Stimulated activated CD8-positive, alpha-beta memory T cell treated with anti-CD3 and anti-CD28 coated beads, Interleukin-12 subunit alpha, Interleukin-12 subunit beta, amount 100 ng/mL, for 4 hours (primary cell): ENCODE data around the gene TEAD2.

Experiments
- DNase-seq: peaks from one replicate; pipeline ENCODE4 v3.0.0-alpha.2; 2020; ENCODE audit warnings: low read depth

Gene TEAD2

DNA sequence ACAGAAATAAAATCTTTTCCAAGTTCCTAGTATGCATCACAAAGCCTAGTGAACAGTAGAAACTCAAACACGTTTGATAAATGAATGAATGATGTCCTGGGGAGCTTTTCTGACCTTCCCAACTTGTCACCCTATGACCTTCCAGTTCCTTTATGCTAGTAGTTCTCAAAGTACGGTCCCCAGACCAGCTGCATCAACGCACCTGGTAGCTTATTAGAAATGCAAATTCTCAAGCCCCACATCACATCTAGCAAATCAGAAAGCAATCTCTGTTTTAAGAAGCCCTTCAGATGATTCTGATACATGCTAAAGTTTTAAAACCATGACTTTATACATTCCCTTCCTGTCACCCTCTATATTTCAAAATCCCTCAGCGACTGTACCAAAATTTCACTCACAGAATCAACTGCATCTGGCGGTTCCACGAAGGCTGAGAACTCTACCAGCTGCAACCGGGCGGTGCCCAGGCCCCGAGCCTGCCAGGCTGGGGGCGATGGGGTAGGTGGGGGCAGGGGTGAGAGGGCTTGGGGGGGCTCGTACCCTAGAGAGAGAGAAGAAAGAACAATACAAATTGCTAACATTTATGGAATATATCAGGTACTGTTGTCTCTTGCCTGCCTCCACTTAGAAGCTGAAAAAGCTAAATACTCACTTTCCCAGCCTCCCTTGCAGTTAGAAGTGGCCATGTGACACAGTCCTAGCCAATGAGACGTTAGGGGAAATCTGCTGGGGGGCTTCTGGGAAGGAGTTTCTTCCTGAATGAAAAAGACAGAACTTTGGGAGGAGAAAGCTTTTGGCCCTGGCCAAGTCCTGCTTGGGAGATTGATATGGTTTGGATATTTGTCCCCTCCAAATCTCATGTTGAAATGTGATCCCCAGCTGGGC lies 13.7 kb downstream of the TEAD2 start:
- no peak for DNase-seq

DNA sequence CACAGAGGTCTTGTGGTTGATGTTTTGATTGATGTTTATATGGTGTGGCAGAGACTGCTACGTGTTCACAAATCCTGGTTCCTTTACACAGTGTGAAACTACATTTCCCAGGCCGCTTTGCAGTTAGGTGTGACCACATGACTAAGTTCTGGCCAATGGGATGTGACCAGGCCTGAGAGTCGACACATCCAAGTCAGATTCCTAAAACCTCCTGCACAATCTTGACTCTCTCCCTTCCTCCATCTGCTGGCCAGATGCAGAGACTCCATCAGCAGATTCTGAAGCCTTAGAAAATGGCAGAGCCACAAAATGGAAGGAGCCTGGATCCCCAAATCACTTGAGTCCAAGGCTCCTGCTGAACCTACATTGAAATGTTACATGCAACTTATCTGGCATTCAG lies 14.4 kb downstream of the TEAD2 start:
- no peak for DNase-seq

- no peak for DNase-seq
Measured at GRCh38 chr19:49347191-49347590, 15.0 kb downstream of the TEAD2 start.

GRCh38 chr19:49344505-49345423 lies 17.5 kb downstream of the TEAD2 start:
- no peak for DNase-seq

GRCh38 chr19:49343123-49343522 lies 19.1 kb downstream of the TEAD2 start:
- no peak for DNase-seq

DNA sequence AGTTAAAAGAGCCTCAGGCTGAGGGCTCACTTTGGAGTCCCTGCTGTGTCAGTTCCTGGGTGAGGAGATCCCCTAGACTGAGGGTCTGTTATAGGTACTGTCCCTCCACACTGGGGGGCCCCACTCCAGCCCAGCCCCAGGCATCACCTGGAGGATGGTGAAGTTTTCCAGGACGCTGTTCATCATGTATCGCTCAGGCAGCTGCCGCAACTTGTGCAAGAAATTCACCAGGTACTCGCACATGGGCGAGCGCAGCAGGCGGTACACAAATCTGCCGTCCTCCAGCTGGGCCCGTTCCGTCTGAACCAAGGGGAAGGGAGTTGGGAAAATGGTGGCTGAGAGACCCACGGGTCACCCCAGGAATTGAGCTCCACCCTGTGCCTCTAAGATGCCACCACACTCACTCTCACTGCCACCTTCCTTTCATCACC lies 19.9 kb downstream of the TEAD2 start:
- no peak for DNase-seq

- no peak for DNase-seq
Measured at GRCh38 chr19:49340865-49341718, 21.1 kb downstream of the TEAD2 start.

DNA sequence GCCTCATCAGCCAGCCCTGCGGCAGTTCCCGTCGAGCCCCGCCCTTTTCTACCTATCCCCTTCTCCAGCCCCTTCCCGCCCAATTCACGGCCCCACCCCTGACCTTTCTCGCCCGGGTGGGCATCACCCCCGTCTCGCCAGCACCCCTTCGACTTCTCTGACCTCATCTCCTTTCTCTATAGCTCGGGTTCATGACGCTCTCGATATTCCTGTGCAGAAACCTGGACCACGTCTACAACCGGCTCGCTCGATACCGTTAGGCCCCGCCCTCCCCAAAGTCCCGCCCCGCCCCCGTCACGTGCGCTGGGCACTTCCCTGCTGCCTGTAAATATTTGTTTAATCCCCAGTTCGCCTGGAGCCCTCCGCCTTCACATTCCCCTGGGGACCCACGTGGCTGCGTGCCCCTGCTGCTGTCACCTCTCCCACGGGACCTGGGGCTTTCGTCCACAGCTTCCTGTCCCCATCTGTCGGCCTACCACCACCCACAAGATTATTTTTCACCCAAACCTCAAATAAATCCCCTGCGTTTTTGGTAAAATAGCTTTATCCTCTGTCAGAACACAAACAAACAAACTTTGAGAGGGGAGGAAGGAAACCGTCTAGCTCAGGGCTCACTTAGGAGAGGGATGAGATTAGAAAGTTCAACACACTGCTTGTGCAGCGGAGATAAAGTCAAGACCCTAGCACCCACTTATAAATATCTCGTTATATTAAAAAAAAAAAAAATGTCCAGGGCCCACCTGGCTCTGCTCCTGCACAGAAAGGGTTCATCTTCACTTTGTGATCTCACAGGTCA lies 21.9 kb downstream of the TEAD2 start:
- DNase-seq, result no peak

GRCh38 chr19:49339301-49340068 lies 22.7 kb downstream of the TEAD2 start:
- no peak for DNase-seq

GRCh38 chr19:49338691-49339300 lies 23.4 kb downstream of the TEAD2 start:
- no peak for DNase-seq

DNA sequence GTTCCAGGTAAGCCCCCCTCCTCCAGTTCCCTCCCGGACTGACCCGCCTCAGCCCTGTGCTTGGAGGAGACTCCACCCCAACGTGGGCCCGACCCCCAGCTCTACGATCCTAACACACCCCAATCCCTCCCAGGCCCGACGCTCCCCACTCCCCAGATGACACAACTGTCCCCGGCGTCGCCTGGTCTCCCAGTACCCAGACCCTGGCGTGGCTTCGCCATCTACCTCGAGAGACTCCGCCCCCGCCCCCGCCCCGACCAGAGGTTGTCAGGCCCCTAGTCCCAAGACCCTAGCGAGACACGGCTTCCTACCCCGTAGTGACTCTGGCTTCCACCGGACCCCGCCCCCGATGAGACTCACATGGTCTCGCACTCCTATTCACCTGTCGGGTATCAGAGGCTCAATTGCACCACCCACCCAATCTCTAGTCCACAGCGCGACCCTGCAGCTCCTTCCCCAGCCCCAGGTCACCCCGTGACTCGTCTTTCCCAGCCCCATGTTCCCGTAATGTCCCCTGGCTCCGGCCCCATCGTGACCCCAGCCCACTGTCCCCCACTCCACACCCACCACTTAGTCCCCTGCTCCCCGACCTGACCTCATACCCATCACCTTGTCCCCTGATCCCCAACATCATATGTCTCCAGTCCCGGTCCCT lies 24.1 kb downstream of the TEAD2 start:
- DNase-seq, result no peak

GRCh38 chr19:49337267-49338022 lies 24.8 kb downstream of the TEAD2 start:
- no peak for DNase-seq

DNA sequence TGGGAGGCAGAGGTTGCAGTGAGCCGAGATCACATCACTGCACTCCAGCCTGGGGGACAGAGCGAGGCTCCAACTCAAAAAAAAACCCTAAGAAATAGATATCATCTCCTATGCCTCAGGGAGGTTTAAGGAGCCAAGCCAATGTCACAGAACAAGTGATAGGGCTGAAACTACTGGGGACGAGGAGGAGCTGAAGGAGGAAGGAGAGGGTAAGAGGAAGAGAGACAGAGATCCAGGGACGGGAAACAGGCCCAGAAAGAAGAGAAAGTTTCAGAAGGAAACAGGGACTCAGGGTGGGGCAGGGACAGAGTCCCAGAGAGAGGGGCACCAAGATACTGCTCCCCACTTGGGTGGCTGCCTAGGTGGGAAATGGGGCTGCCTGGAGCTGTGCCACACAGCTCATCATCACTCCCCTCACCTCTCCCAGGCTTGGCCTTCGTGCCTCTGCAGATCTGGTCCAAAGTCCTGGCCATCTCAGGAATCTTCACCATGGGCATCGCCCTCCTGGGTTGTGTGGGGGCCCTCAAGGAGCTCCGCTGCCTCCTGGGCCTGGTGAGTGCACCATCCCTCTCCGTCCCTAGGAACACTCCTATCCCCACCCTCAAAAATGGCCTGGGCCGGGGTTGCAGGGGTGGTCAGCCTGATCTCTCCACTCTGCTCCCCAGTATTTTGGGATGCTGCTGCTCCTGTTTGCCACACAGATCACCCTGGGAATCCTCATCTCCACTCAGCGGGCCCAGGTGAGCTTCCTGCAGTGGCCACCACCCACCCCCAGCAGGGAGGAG lies 25.5 kb downstream of the TEAD2 start:
- no peak for DNase-seq

- DNase-seq, result no peak
Measured at GRCh38 chr19:49335784-49336481, 26.3 kb downstream of the TEAD2 start.

DNA sequence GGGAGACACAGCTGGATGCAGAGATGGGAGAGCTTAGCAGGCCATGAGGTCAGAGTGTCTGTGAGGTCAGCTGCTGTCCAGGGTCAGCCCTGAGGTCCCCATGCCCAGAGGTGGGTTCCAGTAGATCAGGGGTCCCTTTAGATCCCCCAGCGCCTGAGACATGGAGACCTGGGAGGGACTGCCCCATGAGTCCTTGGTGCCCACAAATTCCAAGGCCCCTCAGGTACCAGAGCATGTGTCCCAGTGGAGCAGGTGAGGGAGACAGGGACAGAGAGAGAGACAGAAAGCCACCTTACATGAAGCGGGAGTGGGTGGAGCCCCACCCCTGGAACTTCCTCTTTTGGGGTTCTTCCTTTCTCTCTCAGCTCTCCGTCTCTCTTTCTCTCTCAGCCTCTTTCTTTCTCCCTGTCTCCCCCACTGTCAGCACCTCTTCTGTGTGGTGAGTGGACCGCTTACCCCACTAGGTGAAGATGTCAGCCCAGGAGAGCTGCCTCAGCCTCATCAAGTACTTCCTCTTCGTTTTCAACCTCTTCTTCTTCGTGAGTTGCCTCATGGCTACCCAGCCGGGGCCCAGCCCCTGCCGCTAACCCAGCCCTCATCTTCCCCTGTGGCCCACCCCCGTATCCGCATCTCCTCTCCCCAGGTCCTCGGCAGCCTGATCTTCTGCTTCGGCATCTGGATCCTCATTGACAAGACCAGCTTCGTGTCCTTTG lies 27.0 kb downstream of the TEAD2 start, which contains the start of gene CD37:
Gene CD37 (plus strand): TSS at position 336 of the 713 bp plus-strand sequence. CDS start 135 bp downstream, at position 471.
- DNase-seq, result peak; percentile 38

DNA sequence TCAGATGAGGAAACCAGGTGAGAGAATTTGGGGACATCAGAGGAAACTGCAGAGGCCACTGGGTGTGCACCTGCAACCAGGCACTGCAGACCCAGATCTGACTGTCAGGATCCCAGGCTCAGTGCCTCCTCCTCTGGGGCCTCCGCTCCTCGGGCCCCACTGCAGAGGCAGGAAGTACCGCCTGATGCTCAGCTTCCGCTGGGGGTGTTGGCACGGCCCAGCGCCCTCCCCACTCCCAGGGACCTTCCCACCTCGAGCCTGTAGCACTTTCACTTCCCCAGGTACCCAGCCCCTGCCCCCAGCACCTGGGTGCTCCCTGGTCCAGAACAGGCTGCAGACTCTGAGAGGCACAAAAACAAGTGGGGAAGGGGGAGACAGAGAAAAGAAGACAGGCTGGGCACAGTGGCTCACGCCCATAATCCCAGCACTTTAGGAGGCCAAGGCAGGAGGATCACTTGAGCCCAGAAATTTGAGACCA lies 28.4 kb downstream of the TEAD2 start:
- DNase-seq, result peak; percentile 62
